Fibroblast of peridontal ligament (primary cell): Measurements from ENCODE around the gene FBXO47.
A peak's percentile ranks its signal among the peaks of the same experiment; 100 is the strongest.
"Not testable (repeated sequence)": the region's sequence is repeated elsewhere in the genome, so short reads cannot be mapped to it uniquely, and the experiment has no call there.

Experiments used
- DNase-seq: peaks from one replicate; pipeline ENCODE4 v3.0.0-alpha.2; 2010; ENCODE audit errors: extremely low read depth

Gene FBXO47

GRCh38 chr17:38922538-38923297 is 44.5 kb downstream of the FBXO47 start:
- DNase-seq: peak; percentile 80

DNA sequence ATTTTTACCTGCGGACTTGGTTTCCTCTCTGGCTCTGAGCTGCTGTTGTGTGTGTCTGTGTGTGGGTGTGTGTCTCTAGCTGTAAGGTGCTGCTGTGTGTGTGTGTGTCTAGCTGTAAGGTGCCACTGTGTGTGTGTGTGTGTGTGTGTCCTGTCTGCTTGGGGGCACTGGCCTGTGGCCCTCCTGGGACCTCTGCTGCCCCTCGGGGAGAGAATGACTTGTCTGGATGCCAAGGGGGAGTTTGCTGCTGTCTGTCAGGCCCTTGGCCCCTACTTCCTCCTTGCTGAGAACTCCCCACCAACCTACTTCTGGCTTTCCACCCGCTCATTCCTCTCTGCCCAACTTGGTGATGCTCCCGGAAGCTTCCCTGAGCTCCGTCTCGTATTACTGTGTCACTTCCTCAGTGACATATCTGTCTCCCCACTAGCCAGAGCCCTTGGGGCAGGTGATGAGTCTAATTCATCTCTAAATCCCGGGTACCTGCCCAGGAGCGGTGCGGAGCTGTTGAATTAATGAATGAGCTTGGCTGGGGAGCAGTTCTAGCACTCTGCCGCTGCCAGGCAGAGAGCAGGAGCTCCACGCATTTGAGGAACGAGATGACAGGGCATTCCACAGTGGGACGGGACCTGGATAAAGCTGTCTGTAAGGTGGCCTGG is 45.3 kb downstream of the FBXO47 start:
- DNase-seq: no peak

GRCh38 chr17:38920374-38921291 is 46.6 kb downstream of the FBXO47 start:
- no peak for DNase-seq

DNA sequence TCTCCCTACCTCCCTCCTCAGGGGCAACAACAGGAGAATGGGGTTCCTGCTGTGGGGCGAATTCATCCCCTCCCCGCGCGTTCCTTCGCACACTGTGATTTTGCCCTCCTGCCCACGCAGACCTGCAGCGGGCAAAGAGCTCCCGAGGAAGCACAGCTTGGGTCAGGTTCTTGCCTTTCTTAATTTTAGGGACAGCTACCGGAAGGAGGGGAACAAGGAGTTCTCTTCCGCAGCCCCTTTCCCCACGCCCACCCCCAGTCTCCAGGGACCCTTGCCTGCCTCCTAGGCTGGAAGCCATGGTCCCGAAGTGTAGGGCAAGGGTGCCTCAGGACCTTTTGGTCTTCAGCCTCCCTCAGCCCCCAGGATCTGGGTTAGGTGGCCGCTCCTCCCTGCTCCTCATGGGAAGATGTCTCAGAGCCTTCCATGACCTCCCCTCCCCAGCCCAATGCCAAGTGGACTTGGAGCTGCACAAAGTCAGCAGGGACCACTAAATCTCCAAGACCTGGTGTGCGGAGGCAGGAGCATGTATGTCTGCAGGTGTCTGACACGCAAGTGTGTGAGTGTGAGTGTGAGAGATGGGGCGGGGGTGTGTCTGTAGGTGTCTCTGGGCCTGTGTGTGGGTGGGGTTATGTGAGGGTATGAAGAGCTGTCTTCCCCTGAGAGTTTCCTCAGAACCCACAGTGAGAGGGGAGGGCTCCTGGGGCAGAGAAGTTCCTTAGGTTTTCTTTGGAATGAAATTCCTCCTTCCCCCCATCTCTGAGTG is 47.7 kb downstream of the FBXO47 start:
- DNase-seq: no peak

GRCh38 chr17:38918916-38919315 is 48.3 kb downstream of the FBXO47 start:
- no peak for DNase-seq

GRCh38 chr17:38918129-38918913 is 48.9 kb downstream of the FBXO47 start:
- no peak for DNase-seq

DNA sequence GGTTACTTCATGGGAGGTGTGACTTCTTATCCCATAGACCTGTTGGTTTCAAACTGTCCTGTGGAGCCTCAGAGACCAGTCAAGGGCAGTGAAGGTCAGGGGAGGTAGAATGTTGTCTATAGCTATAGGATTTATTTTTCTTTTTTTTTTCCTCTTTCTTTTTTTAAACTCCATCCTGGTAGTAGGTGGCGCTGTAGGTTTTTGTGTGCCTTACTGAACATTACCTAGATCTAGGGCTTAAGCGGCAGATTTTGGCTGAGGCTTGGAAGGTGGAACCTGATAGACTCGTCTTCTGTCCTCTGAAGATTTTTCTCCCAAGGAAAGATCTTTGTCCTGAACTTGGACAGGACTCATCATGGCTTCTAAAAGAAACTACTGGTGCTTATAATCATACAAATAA is 49.9 kb downstream of the FBXO47 start:
- DNase-seq: no peak

DNA sequence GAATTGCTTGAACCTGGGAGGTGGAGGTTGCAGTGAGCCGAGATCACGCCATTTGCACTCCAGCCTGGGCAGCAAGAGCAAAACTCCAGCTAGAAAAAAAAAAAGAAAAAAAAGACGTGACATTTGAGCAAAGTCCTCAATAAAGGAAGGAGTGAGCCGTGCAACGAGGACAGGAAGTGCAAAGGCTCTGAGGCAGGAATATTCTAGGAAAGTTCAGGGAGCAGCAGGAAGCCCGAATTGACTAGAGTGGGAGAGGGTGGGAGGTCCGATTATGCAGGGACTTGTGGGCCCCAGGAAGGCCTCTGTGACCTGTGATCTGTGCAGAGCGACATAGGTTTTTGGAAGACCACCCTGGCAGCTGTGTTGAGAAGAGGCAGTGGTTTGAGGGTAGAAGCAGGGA is 50.4 kb downstream of the FBXO47 start:
- DNase-seq: no peak

DNA sequence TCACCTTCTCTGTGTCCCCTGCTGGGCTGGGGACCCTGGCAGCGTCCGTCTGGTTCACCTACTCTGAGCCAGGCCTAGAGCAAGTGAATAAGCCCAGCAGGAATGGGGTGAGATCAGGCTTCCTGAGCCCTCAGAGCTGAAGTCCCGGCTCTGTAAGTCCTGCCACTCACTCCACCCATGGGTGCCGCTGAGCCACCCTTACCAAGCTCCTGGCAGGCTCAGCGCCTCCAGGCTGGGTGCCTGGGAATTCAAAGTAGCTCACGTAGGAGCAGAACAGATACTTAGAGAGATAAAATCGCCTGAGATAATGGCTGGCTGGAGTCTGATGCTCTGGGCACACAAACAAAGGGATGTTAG is 51.6 kb downstream of the FBXO47 start:
- no peak for DNase-seq

GRCh38 chr17:38914741-38915638 is 52.2 kb downstream of the FBXO47 start:
- no peak for DNase-seq

DNA sequence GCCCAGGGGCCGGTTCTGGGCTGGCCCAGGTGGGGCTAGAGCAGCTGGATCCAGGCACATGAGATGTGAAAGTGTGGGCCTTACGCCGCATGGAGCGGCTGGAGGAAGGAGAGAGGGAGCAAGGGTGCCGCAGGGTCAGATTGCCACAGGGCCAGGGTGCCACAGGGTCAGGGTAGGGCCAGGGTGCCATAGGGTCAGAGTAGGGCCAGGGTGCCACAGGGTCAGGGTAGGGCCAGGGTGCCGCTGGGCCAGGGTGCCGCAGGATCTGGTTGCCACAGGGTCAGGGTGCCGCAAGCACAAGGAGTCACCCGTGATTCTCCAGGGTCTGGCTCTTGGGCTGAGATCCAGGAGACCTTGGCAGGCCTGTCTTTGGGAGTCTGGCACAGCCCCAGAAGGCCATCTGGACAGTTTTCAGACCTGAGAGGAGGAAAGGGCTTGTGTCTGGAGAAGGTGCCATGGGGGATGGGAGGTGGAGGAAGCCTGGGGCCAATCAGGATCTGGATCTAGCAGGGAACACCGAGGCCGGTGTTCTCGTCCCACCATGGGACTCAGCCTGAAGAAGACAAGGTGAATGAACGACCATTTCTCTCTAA is 54.9 kb downstream of the FBXO47 start:
- DNase-seq: peak; percentile 21

DNA sequence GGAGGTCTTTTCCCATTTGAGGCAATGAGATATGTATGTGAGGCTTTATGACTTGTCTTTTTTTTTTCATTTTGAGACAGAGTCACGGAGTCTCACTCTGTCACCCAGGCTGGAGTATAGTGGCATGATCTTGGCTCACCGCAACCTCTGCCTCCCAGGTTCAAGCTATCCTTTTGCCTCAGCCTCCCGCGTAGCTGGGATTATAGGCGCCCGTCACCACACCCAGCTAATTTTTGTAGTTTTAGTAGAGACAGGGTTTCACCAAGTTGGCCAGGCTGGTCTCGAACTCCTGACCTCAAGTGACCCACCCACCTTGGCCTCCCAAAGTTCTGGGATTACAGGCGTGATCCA is 55.5 kb downstream of the FBXO47 start:
- not testable (repeated sequence) for DNase-seq

DNA sequence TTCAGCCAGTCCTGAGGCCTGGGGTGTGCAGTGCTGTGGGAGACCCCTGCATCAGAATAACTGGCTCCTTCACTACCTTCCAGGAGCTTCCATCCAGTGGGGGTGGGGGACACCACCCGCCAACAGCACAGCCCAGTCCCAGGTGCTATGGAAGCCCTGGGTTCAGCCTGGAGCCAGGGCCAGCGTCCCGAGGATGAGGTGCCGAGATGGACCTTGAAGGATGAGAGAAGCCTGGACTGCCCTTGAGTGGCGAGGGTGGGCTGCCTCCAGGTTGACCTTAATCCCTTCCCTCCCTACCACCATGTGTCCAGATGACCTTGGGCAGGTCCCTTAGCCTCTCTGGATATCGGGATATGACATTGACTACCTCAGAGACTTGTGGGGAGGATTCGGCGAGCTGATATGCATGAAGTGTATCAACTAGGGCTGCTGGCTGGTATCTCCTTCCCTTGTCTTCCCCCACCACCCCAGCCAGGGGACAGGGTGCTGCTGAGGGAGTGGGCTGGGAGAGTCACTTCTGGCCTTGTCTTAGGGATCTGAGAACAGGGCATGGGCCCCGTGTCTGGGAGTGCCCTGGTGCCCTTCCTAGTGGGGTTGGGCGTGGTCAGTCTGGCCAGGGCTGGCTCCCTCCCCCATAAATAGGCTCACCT is 56.0 kb downstream of the FBXO47 start:
- no peak for DNase-seq

DNA sequence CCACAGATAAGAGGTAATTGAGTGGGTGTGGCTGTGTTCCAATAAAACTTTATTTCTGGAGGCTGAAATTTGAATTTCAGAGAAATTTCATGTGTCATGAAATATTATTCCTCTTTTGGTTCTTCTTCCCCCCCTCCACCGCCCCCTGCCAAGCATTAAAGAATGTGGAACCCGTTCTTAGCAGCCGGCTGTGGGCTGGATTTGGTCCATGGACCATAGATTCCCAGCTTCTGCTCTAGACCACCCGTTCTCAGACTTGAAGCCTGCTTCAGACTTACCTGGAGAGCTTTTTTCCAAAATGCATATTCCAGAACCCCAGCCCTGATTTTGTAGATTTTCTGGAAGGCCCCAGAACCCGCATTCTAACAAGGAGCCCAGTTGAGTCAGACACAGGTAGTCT is 56.9 kb downstream of the FBXO47 start:
- no peak for DNase-seq

DNA sequence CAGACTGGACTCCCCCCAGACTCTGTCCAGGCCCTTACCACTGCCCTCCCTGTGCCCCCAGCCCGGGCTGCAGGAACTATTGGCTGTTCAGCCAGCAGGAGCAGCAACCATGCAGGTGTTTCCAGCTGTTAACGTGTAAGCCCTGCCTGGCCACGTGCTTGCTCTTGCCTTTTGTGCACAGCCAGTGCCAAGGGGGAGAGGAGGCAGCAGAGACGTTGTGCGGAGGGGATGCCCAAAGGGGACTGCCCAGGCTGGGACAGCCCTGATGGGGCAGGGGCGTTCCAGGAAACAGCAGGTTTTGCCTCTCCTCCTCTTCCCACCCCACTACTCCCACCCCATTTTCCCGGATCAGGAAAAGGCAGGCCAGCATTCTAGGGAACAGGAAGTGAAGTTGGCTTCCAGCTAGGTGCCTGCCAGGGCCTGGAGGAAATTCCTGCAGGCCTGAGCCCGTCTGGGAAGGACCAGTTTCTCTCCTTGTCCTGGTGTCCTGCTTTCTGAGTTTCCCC is 58.5 kb downstream of the FBXO47 start:
- no peak for DNase-seq

DNA sequence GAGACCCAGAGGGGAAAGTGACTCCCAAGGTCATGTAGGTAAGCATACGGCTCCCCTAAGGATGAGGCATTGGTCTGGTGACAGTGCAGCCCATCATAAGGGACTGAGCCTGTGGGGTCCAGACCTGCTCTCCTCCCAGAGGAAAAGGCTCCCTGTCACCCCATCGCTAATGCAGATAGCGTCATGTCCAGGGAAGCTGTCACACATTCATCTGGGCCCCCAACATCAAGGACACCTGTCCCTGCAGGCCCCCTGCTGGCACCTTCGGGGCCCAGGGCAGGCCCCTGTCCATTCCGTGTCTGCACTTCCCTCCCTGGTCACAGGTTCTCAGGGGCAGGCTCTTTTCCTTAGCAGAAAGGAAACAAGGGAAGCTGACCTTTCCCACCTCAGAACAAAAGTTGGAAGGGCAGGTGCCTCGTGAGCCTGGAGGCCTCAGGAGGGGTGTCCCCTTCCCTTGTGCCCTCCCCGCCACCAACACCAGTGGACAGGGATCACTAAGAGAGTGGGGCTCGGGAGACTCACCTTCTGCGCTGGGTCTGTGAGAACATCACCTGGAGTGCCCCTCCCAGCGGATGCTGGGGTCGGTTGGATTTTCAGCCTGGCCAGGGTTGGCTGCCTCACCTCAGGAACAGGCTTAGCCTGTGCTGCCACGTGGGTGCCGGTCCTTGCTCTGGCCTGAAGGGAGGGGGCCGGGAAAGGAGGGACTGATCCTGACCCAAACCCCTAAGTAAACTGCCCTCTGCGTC is 59.1 kb downstream of the FBXO47 start:
- no peak for DNase-seq

DNA sequence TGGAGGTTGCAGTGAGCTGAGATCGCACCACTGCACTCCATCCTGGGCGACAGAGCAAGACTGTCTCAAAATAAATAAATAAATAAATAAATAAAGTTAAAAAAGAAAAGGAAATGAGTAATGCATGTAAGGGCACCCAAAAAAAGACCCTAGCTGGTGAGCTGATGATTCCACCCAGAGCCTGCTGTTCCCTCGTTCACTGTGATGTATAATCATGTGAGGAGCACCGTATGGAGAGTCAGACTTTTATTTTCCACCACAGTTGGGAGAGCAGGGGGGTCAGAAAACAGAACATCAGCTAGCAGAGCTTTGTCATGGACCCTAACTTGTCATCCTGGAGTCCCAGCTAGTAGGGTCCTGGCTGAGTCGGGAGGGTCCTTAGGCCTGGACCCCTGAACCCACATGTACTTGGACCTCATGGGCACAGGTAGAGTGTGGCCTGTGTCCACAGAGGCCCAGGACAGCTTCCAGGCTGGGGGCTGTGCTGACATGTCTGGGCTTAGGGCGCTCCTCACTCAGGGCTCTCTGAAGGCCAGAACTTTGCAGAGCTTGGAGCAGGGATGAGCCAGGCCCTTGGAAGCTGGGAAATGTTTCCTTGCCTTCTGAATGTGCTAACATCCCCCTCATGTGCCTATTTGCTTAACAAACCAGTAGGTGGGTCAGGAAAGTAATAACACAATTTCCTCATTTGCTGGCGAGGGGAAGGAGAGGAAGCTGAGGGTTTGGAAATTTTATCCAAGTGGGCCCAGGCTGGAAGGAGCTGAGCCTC is 60.6 kb downstream of the FBXO47 start:
- no peak for DNase-seq
